Mucosa of descending colon (tissue), 3 donors: ENCODE measurements around the gene KCP. TPM values are rescaled to one million over a fixed set of nuclear protein-coding genes. Genes with fewer than 3 reads are reported as not detected.

Experiments
- ATAC-seq: fragments of 200-7000 bp; cut with Tn5 transposase; one replicate; pipeline ENCODE4 v1.9.1; 2020; ENCODE audit warnings: mild to moderate bottlenecking, moderate library complexity
- DNase-seq, 3 donors: peaks; one replicate each; pipeline ENCODE4 v3.0.0-alpha.2; 2020
- H3K36me3 ChIP-seq: fragments of 200-600 bp; one replicate; pipeline ENCODE4 v1.8.0; 2021; ENCODE audit warnings: low read depth, mild to moderate bottlenecking
- H3K4me1 ChIP-seq: fragments of 200-600 bp; one replicate; pipeline ENCODE4 v1.8.0; 2021; ENCODE audit warnings: low read depth, mild to moderate bottlenecking
- H3K4me3 ChIP-seq: fragments of 200-600 bp; one replicate; pipeline ENCODE4 v1.8.0; 2021; ENCODE audit warnings: mild to moderate bottlenecking
- H3K9me3 ChIP-seq: fragments of 200-600 bp; one replicate; pipeline ENCODE4 v1.8.0; 2021; ENCODE audit warnings: mild to moderate bottlenecking
- intact Hi-C, 2 donors: fragments of 100-400 bp; cut with DNase I in 1 of 2; cut with micrococcal nuclease in 1 of 2; formaldehyde crosslinking; loops; one replicate each; pipeline versions ENCODE4 v1.11.0 to v1.11.1; 2022; cut with DNase I, micrococcal nuclease
- total RNA-seq, 3 donors: library from RNA; stranded (reverse); fragmentation: NEBNext Ultra II Directional in 2 of 3; extraction: Animal tissue kit (Norgen Biotek cat#: 25700) in 2 of 3; gene quantifications; one replicate each; pipeline versions ENCODE4 v1.2.1 to v1.2.4, GENCODE V29; 2021 to 2023
- TF ChIP-seq, protein P1 (sequence below): fragments of 200-600 bp; IDR thresholded peaks from one replicate; pipeline ENCODE4 v1.8.0; 2022; ENCODE audit warnings: antibody characterized with exemption, mild to moderate bottlenecking
- donor health status: DM: no; HTN: no; CAD: no; lungs with moderate emphysema.
- donor health status: DM: no; HTN: no; CAD: no.
- donor health status: DM: no; HTN: yes; CAD: no.

KCP gene
- total RNA-seq, 3 donors from 2014 or later = 0.47 to 1.7 (median 1.4) TPM

DNA sequence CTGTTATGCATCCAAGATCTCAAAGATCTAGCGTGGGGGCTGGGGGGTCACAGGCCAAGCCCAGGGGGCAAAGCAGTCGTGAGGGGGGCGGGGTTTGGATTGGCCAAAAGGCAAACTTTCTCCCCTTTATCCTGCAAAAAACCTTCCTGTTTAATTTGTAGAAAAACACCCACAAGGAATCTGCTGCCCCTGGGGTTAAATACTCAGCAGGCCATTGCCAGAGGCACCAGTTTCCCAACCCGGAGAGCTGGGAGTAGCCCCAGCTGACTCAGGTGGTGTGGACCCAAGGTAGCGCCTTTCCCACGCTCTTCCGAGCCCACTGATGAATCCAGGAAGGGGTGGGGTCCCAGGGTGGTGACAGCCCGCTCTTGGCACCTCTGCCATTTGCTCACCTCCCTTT lies 21.4 kb downstream of the KCP start:
- Histone ChIP-seq H3K9me3 (no peaks in the 10 kb centered on the region), H3K36me3 (no peaks in the 10 kb centered on the region), H3K4me3 (no peak overlapping the region), H3K4me1 (no peaks in the 10 kb centered on the region)
- no peak for DNase-seq
- intact Hi-C loops = no loop called here
- TF ChIP-seq, protein P1, sequence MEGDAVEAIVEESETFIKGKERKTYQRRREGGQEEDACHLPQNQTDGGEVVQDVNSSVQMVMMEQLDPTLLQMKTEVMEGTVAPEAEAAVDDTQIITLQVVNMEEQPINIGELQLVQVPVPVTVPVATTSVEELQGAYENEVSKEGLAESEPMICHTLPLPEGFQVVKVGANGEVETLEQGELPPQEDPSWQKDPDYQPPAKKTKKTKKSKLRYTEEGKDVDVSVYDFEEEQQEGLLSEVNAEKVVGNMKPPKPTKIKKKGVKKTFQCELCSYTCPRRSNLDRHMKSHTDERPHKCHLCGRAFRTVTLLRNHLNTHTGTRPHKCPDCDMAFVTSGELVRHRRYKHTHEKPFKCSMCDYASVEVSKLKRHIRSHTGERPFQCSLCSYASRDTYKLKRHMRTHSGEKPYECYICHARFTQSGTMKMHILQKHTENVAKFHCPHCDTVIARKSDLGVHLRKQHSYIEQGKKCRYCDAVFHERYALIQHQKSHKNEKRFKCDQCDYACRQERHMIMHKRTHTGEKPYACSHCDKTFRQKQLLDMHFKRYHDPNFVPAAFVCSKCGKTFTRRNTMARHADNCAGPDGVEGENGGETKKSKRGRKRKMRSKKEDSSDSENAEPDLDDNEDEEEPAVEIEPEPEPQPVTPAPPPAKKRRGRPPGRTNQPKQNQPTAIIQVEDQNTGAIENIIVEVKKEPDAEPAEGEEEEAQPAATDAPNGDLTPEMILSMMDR = no peak
- ATAC-seq = no peak

- H3K36me3 ChIP-seq = no peaks in the 10 kb centered on the region
- no peaks in the 10 kb centered on the region for H3K4me1 ChIP-seq
- DNase-seq (no peak), ATAC-seq (no peak)
- H3K9me3 ChIP-seq = no peaks in the 10 kb centered on the region
- TF ChIP-seq, protein P1 = no peak
- intact Hi-C loops = no loop called here
- H3K4me3 ChIP-seq = no peak overlapping the region
These were observed 21.8 kb downstream of the KCP start for GRCh38 chr7:128888756-128889095.

DNA sequence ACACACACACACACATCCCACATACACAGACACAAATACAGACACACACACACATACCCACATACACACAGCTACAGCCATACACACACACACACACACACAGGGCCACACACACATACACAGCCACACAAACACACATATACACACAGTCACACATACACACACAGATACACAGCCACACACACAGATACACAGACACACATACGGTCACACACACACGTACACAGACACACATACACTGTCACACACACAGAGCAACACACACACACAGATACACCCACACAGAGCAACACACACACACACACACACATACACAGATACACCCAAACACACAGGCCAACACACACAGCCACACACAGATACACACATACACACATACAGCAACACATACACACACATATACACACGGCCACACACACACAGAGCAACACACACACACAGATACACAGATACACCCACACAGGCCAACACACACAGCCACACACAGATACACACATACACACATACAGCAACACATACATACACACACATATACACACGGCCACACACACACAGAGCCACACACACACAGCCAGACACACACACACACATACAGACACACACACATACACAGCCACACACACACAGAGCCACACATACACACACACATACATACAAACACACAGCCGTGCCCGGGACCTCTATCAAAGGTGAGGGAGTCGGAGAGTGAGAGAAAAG lies 22.3 kb downstream of the KCP start:
- Histone ChIP-seq H3K4me1 (no peaks in the 10 kb centered on the region), H3K36me3 (no peaks in the 10 kb centered on the region), H3K9me3 (no peaks in the 10 kb centered on the region), H3K4me3 (no peak overlapping the region)
- intact Hi-C loops = no loop called here
- TF ChIP-seq, protein P1 = no peak
- DNase-seq = no peak
- no peak for ATAC-seq

GRCh38 chr7:128887169-128888038 lies 23.1 kb downstream of the KCP start:
- intact Hi-C loops = no loop called here
- H3K9me3 ChIP-seq = no peaks in the 10 kb centered on the region
- H3K4me3 ChIP-seq = no peak overlapping the region
- DNase-seq (peak in 1 of 3 donors; percentile 13), ATAC-seq (no peak)
- TF ChIP-seq, protein P1 = no peak
- no peaks in the 10 kb centered on the region for H3K4me1 ChIP-seq
- no peaks in the 10 kb centered on the region for H3K36me3 ChIP-seq

DNA sequence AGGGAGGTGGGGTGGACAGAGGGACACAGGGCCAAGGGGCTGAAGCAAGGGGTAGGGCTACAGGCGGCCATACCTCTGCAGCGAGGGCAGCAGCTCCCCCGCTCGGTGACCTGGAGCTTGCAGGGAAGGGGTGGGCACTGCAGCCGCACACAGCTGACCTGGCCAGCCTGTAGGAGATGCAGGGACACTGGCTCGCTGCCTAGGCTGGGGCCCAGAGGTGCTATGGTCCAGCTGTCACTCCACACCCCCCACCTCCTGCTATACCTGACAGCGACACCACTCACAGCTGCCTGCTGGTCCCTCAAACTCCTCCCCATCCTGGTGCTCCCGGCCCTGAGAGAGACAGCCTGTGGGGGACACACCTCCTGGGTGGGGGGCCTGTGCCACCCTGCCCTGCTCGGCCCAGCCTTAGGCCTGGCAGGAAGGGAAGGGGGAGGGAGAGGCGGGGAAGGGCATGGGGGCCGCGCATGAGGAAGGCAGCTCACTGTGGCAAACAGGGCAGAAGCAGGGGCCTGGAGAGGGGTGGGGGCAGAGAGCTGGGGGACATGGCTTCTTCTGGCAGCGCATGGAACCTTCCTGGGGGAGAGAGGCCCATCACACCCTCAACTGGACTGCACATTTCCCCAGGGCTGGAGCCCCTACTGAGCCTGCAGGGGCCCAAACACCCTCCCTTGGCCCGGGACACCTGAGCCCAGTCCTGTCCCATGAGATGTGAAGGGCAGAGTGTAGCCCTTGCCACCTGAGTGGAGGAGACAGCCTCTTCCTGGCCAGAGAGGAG lies 23.9 kb downstream of the KCP start:
- ATAC-seq (no peak), DNase-seq (peak in 1 of 3 donors; percentile 25)
- no peaks in the 10 kb centered on the region for H3K36me3 ChIP-seq
- intact Hi-C loops = no loop called here
- no peak overlapping the region for H3K4me3 ChIP-seq
- no peaks in the 10 kb centered on the region for H3K4me1 ChIP-seq
- TF ChIP-seq, protein P1 = no peak
- H3K9me3 ChIP-seq = no peaks in the 10 kb centered on the region
